ENCODE data around the gene SOX18. TPM values are rescaled to one million over a fixed set of nuclear protein-coding genes. Genes with fewer than 3 reads are reported as not detected.

SOX18 gene
- total and polyA plus RNA-seq, 2 of the 13 experiments (the other 11 are each of a cell fraction or from before 2014, with no cell fraction given), result 1.6 to 1.9 TPM

- TF ChIP-seq, protein P1, sequence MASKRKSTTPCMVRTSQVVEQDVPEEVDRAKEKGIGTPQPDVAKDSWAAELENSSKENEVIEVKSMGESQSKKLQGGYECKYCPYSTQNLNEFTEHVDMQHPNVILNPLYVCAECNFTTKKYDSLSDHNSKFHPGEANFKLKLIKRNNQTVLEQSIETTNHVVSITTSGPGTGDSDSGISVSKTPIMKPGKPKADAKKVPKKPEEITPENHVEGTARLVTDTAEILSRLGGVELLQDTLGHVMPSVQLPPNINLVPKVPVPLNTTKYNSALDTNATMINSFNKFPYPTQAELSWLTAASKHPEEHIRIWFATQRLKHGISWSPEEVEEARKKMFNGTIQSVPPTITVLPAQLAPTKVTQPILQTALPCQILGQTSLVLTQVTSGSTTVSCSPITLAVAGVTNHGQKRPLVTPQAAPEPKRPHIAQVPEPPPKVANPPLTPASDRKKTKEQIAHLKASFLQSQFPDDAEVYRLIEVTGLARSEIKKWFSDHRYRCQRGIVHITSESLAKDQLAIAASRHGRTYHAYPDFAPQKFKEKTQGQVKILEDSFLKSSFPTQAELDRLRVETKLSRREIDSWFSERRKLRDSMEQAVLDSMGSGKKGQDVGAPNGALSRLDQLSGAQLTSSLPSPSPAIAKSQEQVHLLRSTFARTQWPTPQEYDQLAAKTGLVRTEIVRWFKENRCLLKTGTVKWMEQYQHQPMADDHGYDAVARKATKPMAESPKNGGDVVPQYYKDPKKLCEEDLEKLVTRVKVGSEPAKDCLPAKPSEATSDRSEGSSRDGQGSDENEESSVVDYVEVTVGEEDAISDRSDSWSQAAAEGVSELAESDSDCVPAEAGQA (IDR thresholded peaks at IDR 0.05; ENCODE audit: low read depth), result 0 out of 2 replicates have a peak, but pooled peaks have one; percentile 13
- TF ChIP-seq, protein P1 (CRISPR knock-in tag; IDR thresholded peaks at IDR 0.05; ENCODE audit: borderline replicate concordance), result no peak
- TF ChIP-seq SIN3B (IDR thresholded peaks at IDR 0.05; ENCODE audit: low read length) (no peak), ZNF10 (CRISPR knock-in tag; IDR thresholded peaks at IDR 0.05; ENCODE audit: borderline replicate concordance, low read depth) (no peak), NCOA2 (CRISPR knock-in tag; IDR thresholded peaks at IDR 0.05) (no peak), NRL (CRISPR knock-in tag; IDR thresholded peaks at IDR 0.05; ENCODE audit: borderline replicate concordance) (no peak; the same call in 1 of the 2 replicates), ZNF343 (CRISPR knock-in tag; IDR thresholded peaks at IDR 0.05) (0 out of 2 replicates have a peak, but pooled peaks have one; percentile 55), PHB2 (IDR thresholded peaks at IDR 0.05; ENCODE audit: partially characterized antibody) (no peak), ZBTB38 (CRISPR knock-in tag; IDR thresholded peaks at IDR 0.05) (peak; percentile 59), CAMTA2 (CRISPR knock-in tag; IDR thresholded peaks at IDR 0.05; ENCODE audit: borderline replicate concordance) (0 out of 2 replicates have a peak, but pooled peaks have one; percentile 3), POLR2G (IDR thresholded peaks at IDR 0.05; ENCODE audit: low read depth, low read length) (peak; percentile 20; the same call in 1 of the 2 replicates), ZNF230 (CRISPR knock-in tag; IDR thresholded peaks at IDR 0.05) (no peak), FOXP4 (CRISPR knock-in tag; IDR thresholded peaks at IDR 0.05) (no peak), BRD4 (CRISPR knock-in tag; IDR thresholded peaks at IDR 0.05) (no peak; the same call in 1 of the 2 replicates), HNRNPLL (IDR thresholded peaks at IDR 0.05; ENCODE audit: low read depth, low read length, poor library complexity, severe bottlenecking) (peak; percentile 25), PHF8 (CRISPR knock-in tag; IDR thresholded peaks at IDR 0.05) (no peak), ATF4 (CRISPR knock-in tag; IDR thresholded peaks at IDR 0.05) (no peak), ZKSCAN1 (IDR thresholded peaks at IDR 0.05; ENCODE audit: low read length) (no peak), HNF1B (CRISPR knock-in tag; IDR thresholded peaks at IDR 0.05) (no peak), ZFY (CRISPR knock-in tag; IDR thresholded peaks at IDR 0.05) (no peak), TCF7L2 (IDR thresholded peaks at IDR 0.05; ENCODE audit: low read depth, low read length) (no peak)
Measured at GRCh38 chr20:64064145-64064698, 14.8 kb upstream of the SOX18 start (continued).

Data from HepG2 (cell line).